GM11168 (cell line): ENCODE data around the gene SCIMP.
"Not testable (repeated sequence)": the region's sequence is repeated elsewhere in the genome, so short reads cannot be mapped to it uniquely, and the experiment has no call there.

Experiments used
- in situ Hi-C: fragments of 300-500 bp; cut with MboI; formaldehyde crosslinking; loops from one replicate; pipeline ENCODE4 v1.12.0; 2022; ENCODE audit warnings: low sequenced_read_pairs; ENCODE audit not compliant: unreplicated experiment

Gene SCIMP

DNA sequence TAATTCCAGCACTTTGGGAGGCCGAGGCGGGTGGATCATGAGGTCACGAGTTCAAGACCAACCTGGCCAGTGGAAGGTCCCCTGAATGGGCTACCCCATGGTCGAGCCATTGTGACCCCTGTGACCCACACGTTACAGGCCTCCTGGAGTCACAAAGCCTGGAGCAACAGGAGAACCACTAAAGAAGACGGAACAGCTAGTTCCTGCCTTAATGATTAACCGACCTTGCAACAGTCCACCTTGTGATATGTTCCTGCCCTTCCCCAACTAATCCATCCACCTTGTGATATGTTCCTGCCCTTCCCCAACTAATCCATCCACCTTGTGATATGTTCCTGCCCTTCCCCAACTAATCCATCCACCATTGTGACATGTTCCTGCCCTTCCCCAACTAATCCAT is 5.1 kb upstream of the SCIMP start:
- in situ Hi-C loops: loop anchor here (5.0 to 10.0 kb wide), 2 partner anchors 42 to 185 kb away; partner anchors contain the start of gene RPAIN

DNA sequence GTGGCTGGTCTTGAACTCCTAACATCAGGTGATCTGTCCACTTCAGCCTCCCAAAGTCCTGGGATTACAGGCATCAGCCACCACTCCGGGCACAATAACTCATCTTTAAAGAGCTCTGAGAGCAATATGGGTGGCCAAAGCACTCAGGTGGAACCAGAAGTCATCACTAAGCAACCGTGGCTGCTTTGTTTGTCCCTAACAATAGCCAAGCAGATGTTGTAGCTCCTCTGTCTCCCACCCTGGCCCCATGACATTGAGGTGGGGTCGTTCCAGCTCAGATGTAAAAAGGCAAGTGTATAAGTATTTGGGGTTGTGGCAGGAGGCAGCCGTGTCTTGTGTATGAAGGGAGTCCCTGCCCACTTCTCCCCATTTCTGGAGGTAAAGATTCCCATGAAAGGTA is 3.7 kb upstream of the SCIMP start:
- in situ Hi-C loops: loop anchor here (5.0 kb wide), 1 partner anchor 41 kb away; no protein-coding TSS in a partner anchor

DNA sequence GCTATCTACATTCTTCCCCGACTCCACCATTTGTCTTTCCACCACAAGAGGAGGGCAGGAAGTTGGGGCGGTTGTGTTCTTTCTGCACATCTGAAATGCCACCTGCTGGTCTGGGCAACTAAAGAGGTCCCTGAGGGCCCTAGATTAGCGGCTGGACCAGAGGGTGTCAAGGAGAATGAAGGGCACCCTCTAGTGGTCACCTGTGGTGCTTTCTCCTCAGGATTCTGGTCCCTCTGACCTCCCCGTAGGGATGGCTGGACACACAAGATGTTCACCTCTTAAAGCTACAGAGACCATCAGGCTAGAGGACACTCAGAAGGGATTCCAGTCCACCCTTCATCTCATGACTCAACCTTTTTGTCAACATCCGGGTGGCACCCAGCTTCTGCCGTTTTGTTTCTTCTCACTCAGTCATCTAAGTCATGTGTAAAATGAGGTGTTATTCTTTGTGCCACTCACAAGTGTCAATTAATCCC is 2.9 kb upstream of the SCIMP start:
- in situ Hi-C loops: loop anchor here (5.0 kb wide), 1 partner anchor 40 kb away; no protein-coding TSS in a partner anchor

DNA sequence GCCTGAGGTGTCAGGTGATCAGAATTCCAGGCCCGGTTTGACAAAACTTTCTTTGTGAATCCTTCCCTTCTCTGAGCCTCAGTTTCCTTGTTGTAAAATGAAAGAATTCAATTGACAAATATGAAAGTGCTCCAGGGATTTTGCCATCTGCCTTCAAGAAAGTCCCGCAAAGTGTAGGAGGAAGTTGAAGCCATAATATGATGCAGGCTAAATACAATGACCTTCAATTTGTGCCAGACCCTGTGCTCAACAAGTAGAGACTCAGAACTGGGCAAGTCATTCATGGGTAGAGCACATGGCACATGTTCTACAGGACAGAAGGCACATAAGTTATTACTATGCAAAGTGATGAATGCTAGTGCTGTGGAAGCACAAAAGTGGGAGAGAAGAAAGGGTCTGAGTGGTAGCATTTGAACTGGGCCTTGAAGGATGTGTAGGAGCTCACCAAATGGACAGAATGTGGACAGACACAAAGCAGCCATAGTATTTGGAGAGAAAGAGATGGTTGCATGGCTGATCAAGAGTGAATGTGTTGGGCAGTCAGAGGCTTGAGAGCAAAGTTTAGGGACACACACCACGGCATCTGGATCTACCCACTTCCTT is 2.4 kb upstream of the SCIMP start:
- in situ Hi-C loops: loop anchor here (5.0 kb wide), 1 partner anchor 40 kb away; no protein-coding TSS in a partner anchor

DNA sequence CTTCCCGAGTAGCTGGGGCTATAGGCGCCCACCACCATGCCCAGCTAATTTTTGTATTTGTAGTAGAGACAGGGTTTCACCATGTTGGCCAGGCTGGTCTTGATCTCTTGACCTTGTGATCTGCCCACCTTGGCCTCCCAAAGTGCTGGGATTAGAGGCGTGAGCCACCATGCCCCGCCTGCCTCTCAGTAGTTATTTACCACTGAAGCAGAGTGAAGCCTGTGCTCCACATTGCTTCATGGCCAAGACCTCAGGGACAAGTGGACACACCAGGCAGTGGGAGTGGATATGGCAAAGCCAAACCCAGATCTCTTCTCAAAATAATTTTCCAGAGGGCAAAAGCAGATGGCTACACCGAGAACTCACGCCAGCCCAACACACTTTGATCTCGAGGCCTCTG is 1.2 kb downstream of the SCIMP start:
- in situ Hi-C loops: not testable (repeated sequence)

DNA sequence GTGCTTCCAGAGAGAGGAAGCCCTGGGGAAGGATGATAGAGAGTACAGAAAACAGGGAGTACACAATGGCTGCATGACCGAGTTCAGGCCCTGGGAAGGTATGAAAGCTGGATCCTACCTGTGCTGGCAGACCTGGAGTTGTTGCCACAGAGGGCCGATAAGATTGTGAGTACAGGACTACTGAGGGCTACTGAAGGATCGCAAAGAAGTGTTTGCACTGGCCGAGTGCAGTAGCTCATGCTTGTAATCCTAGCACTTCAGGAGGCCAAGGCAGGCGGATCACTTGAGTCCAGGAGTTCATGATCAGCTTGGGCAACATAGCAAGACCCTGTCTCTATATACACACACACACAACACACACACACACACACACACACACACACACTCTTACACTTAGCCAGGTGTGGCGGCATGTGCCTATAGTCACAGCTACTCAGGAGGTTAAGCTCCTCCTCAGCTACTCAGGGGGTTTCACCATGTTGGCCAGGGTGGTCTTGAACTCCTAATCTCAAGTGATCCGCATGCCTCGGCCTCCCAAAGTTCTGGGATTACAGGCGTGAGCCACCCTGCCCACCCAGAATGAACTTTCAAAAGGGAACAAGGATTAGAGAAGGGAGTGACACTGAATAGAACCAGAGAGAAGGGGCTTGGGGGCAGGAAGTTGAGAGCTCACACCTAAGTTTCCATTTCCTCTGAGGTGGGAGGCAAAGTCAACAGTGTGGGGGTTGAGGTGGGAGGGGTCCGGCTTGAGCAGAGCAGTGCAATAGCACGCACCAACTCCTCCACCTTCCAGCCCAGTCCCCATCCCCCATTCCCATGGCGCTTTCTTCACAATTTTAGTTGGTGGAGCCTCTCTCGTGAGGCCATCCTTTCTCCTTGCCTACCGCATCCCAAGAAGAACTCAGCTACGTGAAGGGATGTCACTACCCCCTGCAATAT is 7.5 kb downstream of the SCIMP start:
- in situ Hi-C loops: no loop called here

DNA sequence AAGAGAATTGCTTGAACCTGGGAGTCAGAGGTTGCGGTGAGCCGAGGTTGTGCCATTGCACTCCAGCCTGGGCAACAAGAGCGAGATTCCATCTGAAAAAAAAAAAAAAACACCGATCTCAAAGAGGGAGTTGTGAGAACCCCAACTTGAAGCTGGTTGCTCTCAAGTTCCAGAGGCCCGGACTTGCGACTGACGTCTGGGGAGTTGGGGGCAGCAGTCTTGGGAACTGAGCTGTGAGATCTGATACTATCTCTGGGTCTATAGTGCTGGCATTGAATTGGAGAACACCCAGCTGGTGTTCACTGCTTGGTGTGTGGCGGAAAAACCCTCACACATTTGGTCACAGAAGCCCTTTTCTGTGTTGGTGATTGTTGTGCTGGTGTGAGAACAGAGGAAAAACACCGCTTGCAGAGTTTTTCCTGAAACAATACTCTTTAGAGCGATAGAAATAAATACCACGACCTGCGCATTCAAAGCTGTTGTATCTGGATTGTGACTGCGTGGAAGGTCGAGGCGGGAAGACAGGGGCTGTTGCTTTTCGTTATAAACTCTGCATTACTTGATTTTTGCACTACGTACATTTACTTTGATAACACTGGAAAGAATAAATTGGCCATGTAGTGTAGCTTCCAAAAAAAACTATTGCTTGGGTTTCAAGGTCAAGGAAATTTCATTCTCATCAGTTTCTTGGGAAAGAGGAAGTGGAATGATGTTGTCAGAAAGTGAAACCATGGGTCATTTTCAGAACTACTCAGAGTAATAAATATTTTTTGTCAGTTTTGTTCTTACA is 8.8 kb downstream of the SCIMP start:
- in situ Hi-C loops: no loop called here

DNA sequence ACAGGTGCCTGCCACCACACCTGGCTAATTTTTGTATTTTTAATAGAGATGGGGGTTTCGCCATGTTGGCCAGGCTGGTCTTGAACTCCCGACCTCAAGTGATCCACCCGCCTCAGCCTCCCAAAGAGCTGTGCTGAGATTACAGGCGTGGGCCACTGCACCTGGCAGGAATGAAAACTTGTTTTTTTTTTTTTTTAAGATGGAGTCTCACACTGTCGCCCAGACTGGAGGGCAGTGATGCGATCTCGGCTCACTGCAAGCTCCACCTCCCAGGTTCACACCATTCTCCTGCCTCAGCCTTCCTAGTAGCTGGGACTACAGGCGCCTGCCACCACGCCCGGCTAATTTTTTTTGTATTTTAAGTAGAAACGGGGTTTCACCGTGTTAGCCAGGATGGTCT is 12.7 kb downstream of the SCIMP start:
- in situ Hi-C loops: not testable (repeated sequence)

DNA sequence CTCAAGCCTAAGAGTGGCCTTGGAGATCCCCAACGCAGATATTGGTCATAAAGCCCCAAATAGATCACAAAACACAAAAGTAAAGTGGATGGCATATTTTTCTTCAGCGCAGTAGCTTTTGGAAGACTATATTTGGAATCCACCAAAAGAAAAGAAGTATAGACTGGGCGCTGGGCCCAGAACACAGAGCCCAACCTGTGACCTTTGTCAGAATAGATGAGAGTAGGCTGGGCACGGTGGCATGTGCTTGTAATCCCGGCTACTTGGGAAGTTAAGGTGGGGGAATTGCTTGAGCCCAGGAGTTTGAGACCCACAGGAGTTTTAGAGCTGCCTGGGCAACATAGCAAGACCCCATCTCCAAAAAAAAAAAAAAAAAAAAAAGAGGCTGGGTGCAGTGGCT is 14.6 kb downstream of the SCIMP start:
- in situ Hi-C loops: no loop called here

DNA sequence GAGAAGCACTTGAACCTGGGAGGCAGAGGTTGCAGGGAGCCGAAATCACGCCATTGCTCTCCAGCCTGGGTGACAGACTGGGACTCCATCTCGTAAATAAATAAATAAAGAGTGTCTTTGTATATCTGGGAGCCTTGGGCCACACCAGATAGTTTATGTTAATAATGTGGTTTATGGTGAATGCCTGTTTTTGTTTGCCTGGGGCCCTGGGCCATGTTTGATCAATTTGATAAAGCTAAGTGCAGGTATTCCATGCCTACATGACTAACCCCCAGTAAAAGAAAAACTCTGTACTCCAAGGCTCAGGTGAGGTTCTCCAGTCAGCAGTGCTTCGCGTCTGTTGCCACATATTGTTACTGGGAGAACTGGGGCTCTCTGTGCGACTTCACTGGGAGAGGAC is 15.1 kb downstream of the SCIMP start:
- in situ Hi-C loops: no loop called here

DNA sequence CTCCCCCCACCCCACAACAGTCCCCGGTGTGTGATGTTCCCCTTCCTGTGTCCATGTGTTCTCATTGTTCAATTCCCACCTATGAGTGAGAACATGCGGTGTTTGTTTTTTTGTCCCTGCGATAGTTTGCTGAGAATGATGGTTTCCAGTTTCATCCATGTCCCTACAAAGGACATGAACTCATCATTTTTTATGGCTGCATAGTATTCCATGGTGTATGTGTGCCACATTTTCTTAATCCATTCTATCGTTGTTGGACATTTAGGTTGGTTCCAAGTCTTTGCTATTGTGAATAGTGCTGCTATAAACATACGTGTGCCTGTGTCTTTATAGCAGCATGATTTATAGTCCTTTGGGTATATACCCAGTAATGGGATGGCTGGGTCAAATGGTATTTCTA is 17.1 kb downstream of the SCIMP start:
- in situ Hi-C loops: not testable (repeated sequence)

DNA sequence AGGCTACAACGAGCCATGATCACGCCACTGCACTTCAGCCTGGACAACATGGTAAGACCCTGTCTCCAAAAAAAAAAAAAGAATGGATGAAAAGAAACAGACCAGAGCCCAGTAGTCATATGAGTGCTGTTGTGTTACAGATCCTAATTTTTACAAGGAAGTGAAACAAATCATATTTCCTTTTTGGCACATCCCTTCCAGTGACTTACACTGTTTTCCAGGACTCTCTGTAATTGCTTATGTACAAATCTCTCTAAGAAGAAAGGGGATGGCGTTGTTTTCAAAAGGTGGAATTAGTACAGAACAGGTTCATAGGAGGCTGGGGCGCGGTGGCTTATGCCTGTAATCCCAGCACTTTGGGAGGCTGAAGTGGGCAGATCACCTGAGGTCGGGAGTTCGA is 23.2 kb downstream of the SCIMP start:
- in situ Hi-C loops: no loop called here

DNA sequence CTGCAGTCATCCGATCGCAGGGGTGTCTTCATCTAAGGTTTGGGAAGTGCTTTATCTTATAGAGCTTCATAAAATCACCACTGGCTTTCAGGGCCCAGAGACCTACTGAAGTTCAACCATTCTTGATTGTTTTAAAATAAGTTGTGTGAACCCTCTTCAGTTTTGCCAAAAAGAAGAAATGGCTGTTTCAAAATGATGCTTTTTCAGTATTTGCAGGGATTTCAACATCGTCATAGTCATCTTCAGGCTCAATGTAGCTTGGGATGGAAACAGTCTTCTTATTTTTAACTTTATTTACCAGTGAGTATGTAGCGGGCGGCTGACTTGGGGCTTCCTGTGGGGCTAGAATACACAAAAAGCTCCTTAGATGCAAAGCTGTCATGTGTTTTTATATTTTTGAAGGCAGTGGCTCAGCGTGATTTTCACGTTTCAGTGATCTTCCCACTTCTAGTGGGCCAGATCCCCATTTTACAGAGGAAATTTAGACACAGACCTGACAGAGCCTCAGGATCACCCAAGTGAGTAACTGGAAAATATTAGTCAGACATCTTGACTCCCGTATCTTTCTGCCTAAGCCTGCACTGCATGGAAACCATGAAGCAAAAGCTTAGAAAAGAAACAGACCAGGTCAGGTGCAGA is 23.9 kb downstream of the SCIMP start:
- in situ Hi-C loops: no loop called here

DNA sequence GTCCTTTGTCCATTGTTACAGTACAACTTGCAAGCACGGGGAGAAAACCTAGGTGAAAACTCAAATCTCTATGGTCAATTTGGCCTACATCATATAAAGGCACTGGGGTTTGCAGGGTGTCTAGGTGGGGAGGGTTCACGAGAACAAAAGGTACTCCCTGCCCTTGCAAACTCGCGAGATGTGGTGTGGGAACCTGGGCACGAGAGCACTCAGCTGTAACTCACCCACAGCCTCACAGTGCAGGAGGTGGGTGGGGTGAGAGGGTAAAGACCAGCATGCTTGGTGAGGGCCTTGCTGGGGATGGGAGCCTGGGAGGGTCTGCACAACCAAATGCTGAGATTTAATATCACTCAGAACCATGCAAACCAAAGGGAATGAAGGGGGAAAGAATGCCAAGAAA is 24.6 kb downstream of the SCIMP start:
- in situ Hi-C loops: no loop called here

DNA sequence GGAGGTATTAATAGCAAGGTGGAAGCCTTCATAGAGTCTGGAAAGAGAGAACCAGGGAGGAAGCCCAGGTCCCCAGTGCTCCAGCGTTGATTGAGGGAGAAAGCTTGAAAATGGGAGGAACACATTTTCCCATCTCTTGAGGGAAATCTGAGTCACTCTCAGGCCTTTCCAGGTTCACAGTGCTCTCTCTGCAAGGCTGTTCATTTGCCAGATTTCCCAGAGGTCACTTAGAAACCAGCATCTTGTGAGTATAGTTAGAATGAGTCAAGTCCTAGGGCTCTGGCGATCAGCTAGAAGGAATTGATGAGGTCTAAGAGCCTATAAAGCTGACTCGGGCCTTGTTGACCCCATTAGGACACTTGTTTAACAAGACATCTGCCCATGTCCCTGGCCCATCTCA is 25.3 kb downstream of the SCIMP start:
- in situ Hi-C loops: no loop called here

DNA sequence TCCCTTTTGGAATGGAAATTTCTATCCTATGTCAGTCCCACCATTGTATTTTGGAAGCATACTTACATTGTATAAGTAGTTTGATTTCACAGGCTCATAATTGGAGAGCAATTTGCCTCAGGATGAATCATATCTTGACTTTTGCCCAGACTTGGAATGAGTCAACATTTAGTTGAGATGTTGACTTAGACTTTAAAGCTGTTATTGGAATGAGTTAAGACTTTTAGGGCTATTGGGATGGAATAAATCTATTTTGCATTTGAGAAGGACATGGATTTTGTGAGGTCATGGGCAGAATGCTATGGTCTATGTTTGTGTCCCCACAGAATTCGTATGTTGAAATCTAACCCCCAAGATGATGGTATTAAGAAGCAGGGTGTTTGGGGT is 30.8 kb downstream of the SCIMP start:
- in situ Hi-C loops: no loop called here

DNA sequence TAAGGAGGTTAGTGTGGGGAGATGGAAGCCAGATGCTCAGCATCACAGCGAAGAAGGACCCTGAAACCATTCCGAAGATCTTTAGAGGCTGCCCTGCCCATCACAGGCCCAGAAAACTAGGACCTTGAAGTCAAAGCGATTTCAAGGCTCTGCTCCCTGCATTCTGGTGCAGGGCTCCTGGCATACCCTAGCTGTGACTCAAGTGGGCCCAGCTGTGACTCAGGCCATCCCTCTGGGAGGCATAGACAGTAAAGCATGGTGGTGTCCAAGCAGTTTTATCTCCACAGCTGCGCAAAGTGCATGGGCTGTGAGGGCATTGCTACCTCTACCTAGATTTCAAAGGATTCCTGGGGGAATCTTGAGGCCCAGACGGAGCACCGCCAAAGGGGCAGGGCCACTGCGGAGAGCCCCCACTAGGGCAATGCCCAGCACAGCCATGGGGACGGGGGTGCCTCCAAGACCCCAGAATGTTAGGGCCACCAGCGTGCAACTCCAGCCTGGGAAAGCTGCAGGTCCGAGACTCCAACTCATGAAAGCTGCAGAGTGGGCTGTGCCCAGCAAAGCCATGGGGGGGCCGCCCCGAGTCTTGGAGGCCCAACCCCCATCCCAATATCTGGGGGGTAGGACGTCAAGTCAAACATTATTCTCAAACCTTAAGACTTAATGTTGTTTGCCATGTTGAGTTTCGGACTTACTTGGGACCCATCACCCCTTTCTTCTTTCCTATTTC is 31.3 kb downstream of the SCIMP start:
- in situ Hi-C loops: no loop called here

DNA sequence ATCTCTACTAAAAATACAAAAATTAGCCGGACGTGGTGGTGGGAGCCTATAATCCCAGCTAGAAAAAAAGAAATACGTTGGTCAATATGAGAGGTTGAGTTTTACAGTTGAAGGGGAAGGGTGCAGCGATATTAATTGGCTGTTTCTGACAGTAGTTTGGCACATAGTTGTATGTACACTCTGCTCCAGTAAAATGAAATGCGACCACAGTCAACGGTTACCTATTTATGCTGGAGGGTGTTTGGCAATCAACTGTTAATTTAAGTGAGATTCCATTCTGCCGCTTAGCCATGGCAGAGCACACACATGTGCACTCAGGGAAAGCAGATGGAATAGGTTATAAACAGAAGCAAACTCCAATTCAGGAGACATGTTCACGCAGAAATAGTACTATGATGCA is 33.6 kb downstream of the SCIMP start:
- in situ Hi-C loops: no loop called here

DNA sequence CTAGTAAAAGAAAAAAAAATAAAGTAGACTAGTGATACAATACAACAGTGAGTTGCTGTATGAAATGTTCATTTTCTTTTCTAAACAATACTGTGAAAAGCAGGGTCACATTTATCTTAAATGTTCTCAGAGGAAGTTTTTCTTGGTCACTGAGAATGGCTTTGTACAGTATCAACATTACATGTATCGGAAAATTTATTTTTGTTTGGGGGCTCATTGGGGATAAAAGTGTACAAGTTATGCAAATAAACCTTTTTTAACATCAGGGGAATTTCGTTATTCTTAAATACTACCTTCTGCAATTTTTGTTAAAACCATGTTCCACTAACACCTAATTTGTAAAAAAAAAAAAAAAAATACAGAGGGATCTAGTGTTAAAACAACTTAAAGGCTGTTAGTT is 34.3 kb downstream of the SCIMP start:
- in situ Hi-C loops: no loop called here
